ENCODE measurements around the gene TSC22D2.

GRCh38 chr3:150378301-150378748 lies 29.8 kb upstream of the TSC22D2 start:
- TF ChIP-seq CTCF (IDR thresholded peaks at IDR 0.05) (no peak), POLR2A (IDR thresholded peaks at IDR 0.05) (no peak)

Data from right lobe of liver (tissue), 4 donors.